HPDE6-E6E7 (cell line): ENCODE results near the gene USF2.
"Not testable (repeated sequence)": the region's sequence is repeated elsewhere in the genome, so short reads cannot be mapped to it uniquely, and the experiment has no call there.

ENCODE experiments used
- DNase-seq: peaks from one replicate; pipeline ENCODE4 v3.0.0; 2011; ENCODE audit warnings: missing footprints; ENCODE audit errors: extremely low spot score

The USF2 gene

DNA sequence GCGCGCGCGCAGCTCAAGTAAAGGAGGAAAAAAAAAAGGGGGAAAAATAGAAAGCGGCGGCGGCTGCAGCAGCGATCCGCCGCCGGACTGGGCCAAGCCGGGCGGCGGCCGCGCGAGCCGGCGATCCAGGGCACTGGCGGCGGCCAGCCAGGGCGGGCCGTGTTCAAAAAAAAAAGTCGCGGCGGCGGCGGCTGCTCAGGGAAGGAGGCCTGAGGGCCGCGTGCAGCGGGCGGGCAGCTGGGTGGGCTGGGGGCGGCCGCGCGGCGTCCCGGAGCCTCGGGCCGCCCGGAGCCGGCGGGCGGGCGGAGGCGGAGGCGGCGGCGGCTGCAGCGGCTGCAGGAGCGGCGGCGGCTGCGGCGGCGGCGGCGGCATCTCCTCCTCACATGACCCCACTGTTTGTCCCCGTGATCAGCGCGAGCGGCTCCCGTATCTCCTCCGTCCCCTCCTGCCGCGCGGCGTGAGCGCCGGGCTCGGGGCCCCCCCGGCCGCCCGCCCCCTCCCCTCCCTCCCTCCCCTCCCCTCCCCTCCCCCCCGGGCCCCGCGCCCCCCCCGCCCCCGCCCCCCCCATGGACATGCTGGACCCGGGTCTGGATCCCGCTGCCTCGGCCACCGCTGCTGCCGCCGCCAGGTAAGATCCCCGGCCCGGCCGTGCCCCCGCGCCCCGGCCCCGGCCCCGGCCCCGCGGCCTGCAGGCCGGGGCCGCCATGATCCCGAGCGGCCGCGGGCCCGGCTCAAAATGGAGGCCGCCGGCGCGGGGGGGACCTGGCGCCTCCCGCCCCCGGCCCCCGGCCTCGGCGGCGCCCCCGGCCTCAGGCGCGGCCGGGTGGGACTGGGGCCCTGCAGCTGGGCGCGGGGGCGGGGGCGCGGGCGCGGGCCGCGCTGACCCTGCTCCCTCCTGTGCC, at the start of gene USF2:
Gene USF2, plus strand, starts transcription at position 427 of the 902 bp plus-strand sequence. Its CDS starts 140 bp downstream, at position 567.
- peak; percentile 64 for DNase-seq

GRCh38 chr19:35219008-35219407, 49.8 kb upstream of the USF2 start:
- DNase-seq, result no peak

GRCh38 chr19:35220315-35220921, 48.3 kb upstream of the USF2 start:
- DNase-seq, result no peak

DNA sequence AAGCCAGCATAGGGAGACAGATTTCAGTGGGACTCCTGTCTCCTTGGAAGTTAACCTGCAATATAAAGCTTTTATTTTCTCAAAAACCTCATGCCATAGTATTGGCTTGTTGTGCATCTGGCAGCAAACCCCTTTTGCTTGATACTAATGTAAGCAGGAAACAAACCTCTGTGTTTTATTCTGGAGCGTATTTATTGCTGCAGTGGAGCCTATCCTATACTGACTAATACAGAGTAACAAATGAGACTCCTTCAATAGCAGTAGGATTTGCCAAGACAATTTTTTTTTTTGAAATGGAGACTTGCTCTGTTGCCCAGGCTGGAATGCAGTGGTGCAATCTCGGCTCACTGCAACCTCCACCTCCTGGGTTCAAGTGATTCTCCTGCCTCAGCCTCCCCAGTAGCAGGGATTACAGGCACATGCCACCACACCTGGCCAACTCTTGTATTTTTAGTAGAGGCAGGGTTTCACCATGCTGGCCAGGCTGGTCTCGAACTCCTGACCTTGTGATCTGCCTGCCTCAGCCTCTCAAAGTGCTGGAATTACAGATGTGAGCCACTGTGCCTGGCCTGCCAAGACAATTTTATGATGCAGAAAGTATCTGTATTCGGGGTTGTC, 47.7 kb upstream of the USF2 start:
- DNase-seq, result not testable (repeated sequence)

DNA sequence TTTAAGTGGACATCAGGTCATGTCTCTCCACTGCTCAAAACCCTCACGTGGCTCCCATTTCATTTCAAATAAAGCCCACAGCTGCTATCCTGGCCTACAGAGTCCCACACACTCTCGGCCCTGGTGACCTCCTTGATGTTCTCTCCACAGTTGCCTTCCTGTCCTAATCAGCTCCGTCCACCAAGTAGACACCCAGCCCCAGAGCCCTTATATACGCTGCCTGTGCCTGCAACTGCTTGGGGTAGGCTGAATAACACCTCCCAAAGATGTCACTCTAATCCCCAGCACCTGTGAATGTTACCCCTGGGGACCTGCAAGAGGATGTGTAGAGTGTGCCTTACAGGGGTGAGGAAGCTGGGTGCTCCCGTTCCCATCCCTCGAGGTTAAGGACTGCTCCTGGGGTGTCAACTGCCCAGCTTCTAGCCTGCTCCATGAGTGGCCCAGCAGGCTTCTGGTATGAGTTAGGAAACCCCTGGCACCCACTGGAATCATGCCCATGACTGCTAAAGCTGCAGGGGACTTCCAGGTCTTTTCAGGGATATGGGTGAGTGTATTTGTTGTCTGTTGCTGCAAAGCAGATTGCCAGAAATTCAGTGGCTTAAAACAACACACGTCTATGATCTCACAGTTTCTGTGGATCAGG, 46.3 kb upstream of the USF2 start:
- DNase-seq, result no peak

DNA sequence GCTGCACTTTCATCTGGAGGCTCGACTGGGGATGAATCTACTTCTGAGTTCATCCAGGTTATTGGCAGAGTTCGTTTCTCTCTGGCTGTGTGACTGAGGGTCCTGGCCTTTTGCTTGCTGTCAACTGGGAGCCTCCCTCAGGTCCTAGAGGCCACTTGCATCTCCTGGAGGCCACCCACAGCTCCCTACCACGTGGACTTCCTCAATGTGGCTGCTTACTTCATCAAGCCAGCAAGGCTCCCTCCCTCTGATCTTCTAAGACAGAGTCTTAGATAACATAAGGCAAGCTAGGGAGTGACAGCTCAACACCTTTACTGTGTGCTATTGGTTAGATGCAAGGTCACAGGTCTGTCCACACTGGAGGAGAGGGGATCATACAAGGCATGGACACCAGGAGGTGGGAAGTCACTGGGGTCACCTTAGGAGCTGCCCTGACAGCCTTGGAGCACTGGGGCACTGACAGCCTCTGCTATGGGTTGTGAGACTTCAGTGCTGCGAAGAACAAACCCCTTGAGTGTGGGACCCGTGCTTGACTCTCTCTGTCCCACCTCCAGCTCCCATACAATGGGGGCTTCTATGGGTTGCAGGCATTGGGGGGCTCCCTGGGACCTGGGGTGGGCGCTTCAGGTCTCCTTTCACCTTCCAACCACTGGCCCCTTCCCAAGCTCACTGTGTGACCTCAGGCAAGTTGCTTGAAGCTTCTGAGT, 45.5 kb upstream of the USF2 start:
- DNase-seq, result no peak

- no peak for DNase-seq
Measured at GRCh38 chr19:35223862-35224505, 44.8 kb upstream of the USF2 start.

DNA sequence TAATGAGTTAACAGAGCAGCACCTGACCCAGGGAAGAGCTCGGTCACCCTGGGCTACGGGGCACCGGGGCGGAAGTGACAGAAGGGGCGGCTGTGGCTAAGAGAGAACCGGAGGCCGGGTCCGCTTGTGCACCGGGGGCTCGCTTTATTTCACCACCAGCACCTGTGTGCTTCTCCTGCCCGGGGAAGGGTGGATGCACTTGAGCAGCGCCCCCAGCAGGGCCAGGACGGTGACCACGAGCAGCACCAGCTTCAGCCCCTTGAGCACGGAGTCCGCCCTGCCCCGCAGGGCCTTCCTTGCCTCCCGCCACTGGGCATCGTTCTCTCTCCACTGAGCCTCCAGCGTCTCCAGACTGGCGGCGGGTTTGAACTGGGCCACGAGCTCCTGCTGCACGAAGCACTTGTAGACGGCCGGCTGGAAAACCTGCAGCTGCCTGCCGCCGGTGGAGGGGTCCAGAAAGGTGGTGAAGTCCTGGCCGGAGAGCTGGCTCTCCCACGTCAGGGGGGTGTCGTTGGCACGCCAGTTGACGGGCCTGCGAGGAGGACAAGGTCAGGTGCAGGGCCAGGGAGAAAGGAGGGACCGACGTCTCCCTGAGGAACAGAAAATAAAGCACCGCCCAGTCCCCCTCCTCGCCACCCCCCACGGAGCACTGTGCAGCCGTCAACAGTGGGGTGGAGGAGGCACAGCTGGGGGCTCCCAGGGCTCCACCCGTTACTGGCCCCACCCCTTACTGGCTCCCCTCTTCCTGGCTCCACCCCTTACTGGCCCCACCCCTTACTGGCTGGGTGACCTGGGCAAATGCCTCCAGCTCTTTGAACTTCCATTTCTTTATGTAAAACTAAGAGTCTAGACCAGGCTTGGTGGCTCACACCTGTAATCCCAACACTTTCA, 43.8 kb upstream of the USF2 start:
- no peak for DNase-seq

- no peak for DNase-seq
Measured at GRCh38 chr19:35225951-35226350, 42.8 kb upstream of the USF2 start.

DNA sequence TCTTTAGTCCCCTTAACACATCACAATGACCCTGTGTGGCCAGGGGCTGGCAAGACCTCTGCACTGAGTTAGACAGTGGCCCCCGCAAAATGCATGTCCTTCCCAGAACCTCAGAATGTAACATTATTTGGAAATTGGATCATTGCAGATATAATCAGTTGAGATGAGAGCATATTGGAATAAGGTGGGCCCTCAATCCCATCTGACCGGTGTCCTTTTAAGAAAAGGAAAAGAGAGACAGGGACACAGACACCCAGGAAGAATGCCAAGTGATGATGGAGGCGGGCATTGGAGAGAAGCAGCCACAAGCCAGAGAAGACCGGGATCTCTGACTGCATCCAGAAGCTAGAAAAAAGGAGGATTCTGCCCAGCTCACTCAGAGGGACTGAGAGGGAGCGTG, 42.0 kb upstream of the USF2 start:
- DNase-seq, result no peak

DNA sequence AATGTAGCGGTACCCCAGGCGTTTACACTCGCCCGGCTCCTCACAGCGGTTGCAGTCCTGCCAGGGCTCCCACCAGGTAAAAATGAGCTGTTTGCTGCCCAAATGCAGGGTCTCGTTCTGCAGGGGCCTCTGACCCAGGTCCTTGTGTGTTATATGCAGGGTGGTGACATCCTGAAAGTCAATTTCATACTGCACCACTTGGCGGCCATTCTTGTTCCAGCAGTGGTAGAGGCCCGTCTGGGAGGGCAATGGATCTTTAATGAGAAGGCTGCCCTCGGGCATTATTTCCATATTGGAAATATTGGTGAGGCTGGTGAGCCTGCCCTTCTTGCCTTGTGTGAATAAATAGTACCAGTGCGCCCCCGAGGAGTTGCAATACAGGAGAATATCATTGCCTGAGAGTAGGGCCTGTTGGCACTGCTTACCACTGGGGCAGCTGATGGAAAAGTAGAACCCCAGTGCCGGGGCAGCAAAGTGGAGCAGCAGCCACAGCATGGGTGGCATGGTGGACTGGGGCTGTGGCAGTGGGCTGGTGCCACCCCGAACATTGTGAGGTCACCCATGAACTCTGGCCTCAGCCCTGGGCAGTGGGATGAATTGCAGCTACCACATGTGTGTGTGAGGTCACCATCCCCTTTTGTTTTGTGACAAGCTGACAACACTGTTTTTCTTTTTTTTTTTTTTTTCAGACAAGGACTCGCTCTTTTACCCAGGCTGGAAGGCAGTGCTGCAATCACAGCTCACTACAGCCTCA, 40.4 kb upstream of the USF2 start, which contains the start of gene FAM187B:
Gene FAM187B, minus strand, starts transcription at position 563 of the 754 bp plus-strand sequence. Its CDS starts 59 bp downstream, at position 504.
- DNase-seq, result no peak

GRCh38 chr19:35229601-35230000, 39.2 kb upstream of the USF2 start:
- DNase-seq, result no peak

- no peak for DNase-seq
Measured at GRCh38 chr19:35231956-35232645, 36.7 kb upstream of the USF2 start.

- DNase-seq, result no peak
Measured at GRCh38 chr19:35232912-35233311, 35.9 kb upstream of the USF2 start.

- no peak for DNase-seq
Measured at GRCh38 chr19:35236638-35237400, 31.9 kb upstream of the USF2 start.

- DNase-seq, result not testable (repeated sequence)
Measured at GRCh38 chr19:35239597-35239996, 29.2 kb upstream of the USF2 start.

- DNase-seq, result no peak
Measured at GRCh38 chr19:35240327-35240726, 28.4 kb upstream of the USF2 start.

GRCh38 chr19:35241417-35241816, 27.3 kb upstream of the USF2 start:
- DNase-seq, result no peak
